ENCODE results near the gene MAP4K1.

The MAP4K1 gene

DNA sequence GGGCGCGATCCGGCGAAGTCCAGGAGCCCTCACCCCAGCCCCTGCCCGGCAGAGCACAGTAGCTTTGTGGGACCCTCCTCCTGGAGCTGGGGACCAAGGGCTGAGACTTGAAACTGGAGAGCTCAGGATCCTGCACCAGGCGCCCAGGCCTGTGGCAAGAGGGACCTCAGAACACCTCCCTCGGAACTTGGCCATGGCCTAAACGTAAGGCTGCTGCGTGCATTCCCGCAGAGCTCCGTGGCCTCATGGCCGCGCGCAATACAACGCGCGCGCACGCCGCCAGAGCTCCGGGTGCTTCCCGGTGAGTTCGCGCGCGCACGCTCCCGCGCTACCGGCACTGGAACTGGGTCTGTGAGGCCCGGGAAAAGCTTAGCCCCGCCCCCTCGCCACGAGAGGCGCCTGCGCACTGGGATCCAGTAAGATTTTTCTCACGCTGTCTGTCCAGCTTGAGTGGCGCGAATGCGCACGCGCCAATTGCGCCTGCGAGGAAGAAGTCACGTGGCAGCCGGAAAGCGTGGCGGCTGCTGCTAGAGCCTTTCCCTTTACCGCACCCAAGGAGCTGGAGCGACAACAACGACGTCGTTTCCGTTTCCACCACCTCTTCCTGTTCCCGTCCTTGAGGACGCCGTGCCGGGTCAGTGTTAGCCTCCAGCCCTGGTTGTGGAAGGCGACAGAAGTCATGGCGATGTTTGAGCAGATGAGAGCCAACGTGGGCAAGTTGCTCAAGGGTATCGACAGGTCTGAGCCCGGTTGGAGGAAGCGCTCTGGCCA is 1.0 kb upstream of the MAP4K1 start, which contains the start of gene EIF3K (continued):
- TF ChIP-seq ZNF175 (tag by site-specific recombination; IDR thresholded peaks at IDR 0.05) (no peak), ZNF837 (tag by site-specific recombination; IDR thresholded peaks at IDR 0.05) (no peak), ZBTB8A (tag by site-specific recombination; IDR thresholded peaks at IDR 0.05) (no peak; the same call in 1 of the 2 replicates)
- TF ChIP-seq, protein P1, sequence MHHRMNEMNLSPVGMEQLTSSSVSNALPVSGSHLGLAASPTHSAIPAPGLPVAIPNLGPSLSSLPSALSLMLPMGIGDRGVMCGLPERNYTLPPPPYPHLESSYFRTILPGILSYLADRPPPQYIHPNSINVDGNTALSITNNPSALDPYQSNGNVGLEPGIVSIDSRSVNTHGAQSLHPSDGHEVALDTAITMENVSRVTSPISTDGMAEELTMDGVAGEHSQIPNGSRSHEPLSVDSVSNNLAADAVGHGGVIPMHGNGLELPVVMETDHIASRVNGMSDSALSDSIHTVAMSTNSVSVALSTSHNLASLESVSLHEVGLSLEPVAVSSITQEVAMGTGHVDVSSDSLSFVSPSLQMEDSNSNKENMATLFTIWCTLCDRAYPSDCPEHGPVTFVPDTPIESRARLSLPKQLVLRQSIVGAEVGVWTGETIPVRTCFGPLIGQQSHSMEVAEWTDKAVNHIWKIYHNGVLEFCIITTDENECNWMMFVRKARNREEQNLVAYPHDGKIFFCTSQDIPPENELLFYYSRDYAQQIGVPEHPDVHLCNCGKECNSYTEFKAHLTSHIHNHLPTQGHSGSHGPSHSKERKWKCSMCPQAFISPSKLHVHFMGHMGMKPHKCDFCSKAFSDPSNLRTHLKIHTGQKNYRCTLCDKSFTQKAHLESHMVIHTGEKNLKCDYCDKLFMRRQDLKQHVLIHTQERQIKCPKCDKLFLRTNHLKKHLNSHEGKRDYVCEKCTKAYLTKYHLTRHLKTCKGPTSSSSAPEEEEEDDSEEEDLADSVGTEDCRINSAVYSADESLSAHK (tag by site-specific recombination; IDR thresholded peaks at IDR 0.05), result no peak
- TF ChIP-seq, protein P2, sequence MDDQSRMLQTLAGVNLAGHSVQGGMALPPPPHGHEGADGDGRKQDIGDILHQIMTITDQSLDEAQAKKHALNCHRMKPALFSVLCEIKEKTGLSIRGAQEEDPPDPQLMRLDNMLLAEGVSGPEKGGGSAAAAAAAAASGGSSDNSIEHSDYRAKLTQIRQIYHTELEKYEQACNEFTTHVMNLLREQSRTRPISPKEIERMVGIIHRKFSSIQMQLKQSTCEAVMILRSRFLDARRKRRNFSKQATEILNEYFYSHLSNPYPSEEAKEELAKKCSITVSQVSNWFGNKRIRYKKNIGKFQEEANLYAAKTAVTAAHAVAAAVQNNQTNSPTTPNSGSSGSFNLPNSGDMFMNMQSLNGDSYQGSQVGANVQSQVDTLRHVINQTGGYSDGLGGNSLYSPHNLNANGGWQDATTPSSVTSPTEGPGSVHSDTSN (CRISPR knock-in tag; IDR thresholded peaks at IDR 0.05), result peak; percentile 60

GRCh38 chr19:38617283-38617763 is 430 bp downstream of the MAP4K1 start:
- peak overlapping the region; percentile 94; the same call in 1 of the 2 replicates for H3K27ac ChIP-seq (ENCODE audit: extremely low read depth, low read depth, low read length)
- no peak overlapping the region for H3K4me3 ChIP-seq (ENCODE audit: low read depth, low read length)
- H3K9me3 ChIP-seq (ENCODE audit: control insufficient read depth, insufficient read depth, low read depth, low read length), result no peaks in the 10 kb centered on the region
- H3K4me1 ChIP-seq (ENCODE audit: control insufficient read depth, insufficient read depth, low read length), result peaks cover 16% of the 10 kb centered on the region
- ChIA-PET POLR2A (interaction anchor here (0.7 to 3.8 kb wide), 6 partner anchors 13 to 73 kb away, joined by 3 to 54 read pairs (median 6); partner anchors contain the start of gene ACTN4), CTCF (interaction anchor here (0.7 to 3.2 kb wide), 5 partner anchors 48 to 215 kb away, joined by 3 to 19 read pairs (median 6); partner anchors contain the start of gene FAM98C)
- peaks cover 23 to 26% of the 10 kb centered on the region in 2 experiments for H3K36me3 ChIP-seq (ENCODE audit: control insufficient read depth in 2 of 2, insufficient read depth in 1 of 2, low read length in 2 of 2)
- TF ChIP-seq SP3 (tag by site-specific recombination; IDR thresholded peaks at IDR 0.05), result 0 out of 2 replicates have a peak, but pooled peaks have one; percentile 6
- no peak for TF ChIP-seq ZNF692 (tag by site-specific recombination; IDR thresholded peaks at IDR 0.05)
- TF ChIP-seq ZNF518A (tag by site-specific recombination; conservative IDR thresholded peaks at IDR 0.05; ENCODE audit: low read depth), result no peak
- TF ChIP-seq IKZF3 (tag by site-specific recombination; IDR thresholded peaks at IDR 0.05), result no peak
- TF ChIP-seq ZNF248 (tag by site-specific recombination; IDR thresholded peaks at IDR 0.05), result no peak
- TF ChIP-seq GLIS1 (tag by site-specific recombination; IDR thresholded peaks at IDR 0.05), result peak; percentile 22; the same call in 1 of the 2 replicates
